Natural killer cell (primary cell): ENCODE results near the gene CAPZA3. TPM values are rescaled to one million over a fixed set of nuclear protein-coding genes. Genes with fewer than 3 reads are reported as not detected.
"Not testable (repeated sequence)": the region's sequence is repeated elsewhere in the genome, so short reads cannot be mapped to it uniquely, and the experiment has no call there.

Experiments
- ATAC-seq, 3 donors: fragments of 150-1000 bp in 2 of 3; fragments of 200-7000 bp in 1 of 3; cut with Tn5 transposase; 1 replicate in 1 of 3; 2 replicates in 2 of 3; pipeline ENCODE4 v1.10.0; 2021; ENCODE audit warnings: mild to moderate bottlenecking in 2 of 3, moderate library complexity in 2 of 3
- DNase-seq, 2 donors: peaks; one replicate each; pipeline versions ENCODE4 v3.0.0 to v3.0.0-alpha.2; 2013 to 2021; ENCODE audit warnings: mixed read lengths in 1 of 2
- H3K27ac ChIP-seq: one replicate; pipeline ENCODE4 v1.5.1; 2013; ENCODE audit warnings: mild to moderate bottlenecking, low read length
- H3K27me3 ChIP-seq: one replicate; pipeline ENCODE4 v1.6.1; 2013; ENCODE audit warnings: low read length; ENCODE audit not compliant: control insufficient read depth, insufficient read depth
- H3K36me3 ChIP-seq: one replicate; pipeline ENCODE4 v1.6.1; 2013; ENCODE audit warnings: low read length; ENCODE audit not compliant: control insufficient read depth, insufficient read depth
- H3K4me1 ChIP-seq: one replicate; pipeline ENCODE4 v1.6.1; 2013; ENCODE audit warnings: low read length; ENCODE audit not compliant: control insufficient read depth, insufficient read depth
- H3K4me3 ChIP-seq: one replicate; pipeline ENCODE4 v1.5.1; 2013; ENCODE audit warnings: low read length
- H3K9me3 ChIP-seq: one replicate; pipeline ENCODE4 v1.6.1; 2013; ENCODE audit warnings: low read length; ENCODE audit not compliant: control insufficient read depth, insufficient read depth
- H3K27ac Mint-ChIP-seq, 2 donors: one replicate each; pipeline ENCODE4 v1.8.0; 2022; ENCODE audit warnings: mild to moderate bottlenecking in 2 of 2, mixed read lengths in 2 of 2, moderate library complexity in 1 of 2
- H3K27me3 Mint-ChIP-seq, 2 donors: one replicate each; pipeline ENCODE4 v1.8.0; 2022; ENCODE audit warnings: low read depth in 2 of 2, mixed read lengths in 2 of 2
- H3K36me3 Mint-ChIP-seq: one replicate; pipeline ENCODE4 v1.8.0; 2022; ENCODE audit warnings: mixed read lengths
- H3K4me1 Mint-ChIP-seq, 2 donors: one replicate each; pipeline ENCODE4 v1.8.0; 2022; ENCODE audit warnings: mixed read lengths in 2 of 2
- H3K4me3 Mint-ChIP-seq: one replicate; pipeline ENCODE4 v1.8.0; 2022; ENCODE audit warnings: mild to moderate bottlenecking, moderate library complexity, mixed read lengths
- H3K9me3 Mint-ChIP-seq, 2 donors: one replicate each; pipeline ENCODE4 v1.8.0; 2022; ENCODE audit warnings: mixed read lengths in 2 of 2
- CTCF ChIP-seq: fragments of 200-600 bp; IDR thresholded peaks from one replicate; pipeline ENCODE4 v1.8.0; 2022; ENCODE audit warnings: antibody characterized with exemption
- WGBS: methylation state at CpG from one replicate; pipeline ENCODE4 v1.1.7; 2013; ENCODE audit warnings: missing lambda C conversion rate; ENCODE audit not compliant: insufficient coverage; 5-methylcytosine and 5-hydroxymethylcytosine counted together
- intact Hi-C: fragments of 100-400 bp; cut with micrococcal nuclease; formaldehyde crosslinking; loops from one replicate; pipeline ENCODE4 v1.14.2; 2022
- total RNA-seq, 4 donors: library from RNA; stranded (reverse); fragments of 120-200 nt in 1 of 4; gene quantifications; one replicate each; pipeline versions ENCODE4 v1.2.3 to v1.2.4, GENCODE V29; 2013 to 2022

CAPZA3 gene
- not detected for total RNA-seq
- not detected for total RNA-seq (2013)

GRCh38 chr12:18737819-18738218 is at the start of gene CAPZA3, which contains the start of gene PLCZ1:
TSS of gene CAPZA3 (plus strand) at chr12:18738119. CDS start at chr12:18738269, 150 bp downstream.
TSS of gene PLCZ1 (minus strand) at chr12:18738012. CDS start at chr12:18737371, 641 bp downstream.
- H3K4me1 Mint-ChIP-seq, result no peaks in the 10 kb centered on the region
- H3K27me3 ChIP-seq, result no peaks in the 10 kb centered on the region
- no peaks in the 10 kb centered on the region for H3K27me3 Mint-ChIP-seq
- H3K27ac ChIP-seq, result no peak within 1 kb of the TSS
- no peak within 1 kb of the TSS for H3K4me3 ChIP-seq
- H3K9me3 Mint-ChIP-seq, result peaks cover 5 to 10% of the 10 kb centered on the region in 2 donors
- H3K4me1 ChIP-seq, result no peaks in the 10 kb centered on the region
- no peak within 1 kb of the TSS for H3K4me3 Mint-ChIP-seq
- DNase-seq, result no peak
- H3K36me3 ChIP-seq, result no peaks in the 10 kb centered on the region
- no peaks in the 10 kb centered on the region for H3K36me3 Mint-ChIP-seq
- no peak for ATAC-seq
- H3K9me3 ChIP-seq, result peaks cover 5% of the 10 kb centered on the region
- intact Hi-C loops, result no loop called here
- no peak for TF ChIP-seq CTCF
- no peak within 1 kb of the TSS for H3K27ac Mint-ChIP-seq
- 68% methylated on average over 2 of the region's 2 CpGs for whole genome bisulfite sequencing

GRCh38 chr12:18689771-18690170 is 48.1 kb upstream of the CAPZA3 start:
- Mint-ChIP-seq H3K4me3 (no peak overlapping the region), H3K27me3 (no peaks in the 10 kb centered on the region), H3K9me3 (peaks cover 21 to 24% of the 10 kb centered on the region in 2 donors), H3K36me3 (no peaks in the 10 kb centered on the region), H3K4me1 (no peaks in the 10 kb centered on the region), H3K27ac (no peak overlapping the region)
- Histone ChIP-seq H3K36me3 (no peaks in the 10 kb centered on the region), H3K27ac (no peak overlapping the region), H3K4me1 (no peaks in the 10 kb centered on the region), H3K27me3 (no peaks in the 10 kb centered on the region), H3K4me3 (no peak overlapping the region), H3K9me3 (no peaks in the 10 kb centered on the region)
- intact Hi-C loops, result no loop called here
- WGBS, result 78% methylated on average over 3 of the region's 3 CpGs
- DNase-seq (no peak), ATAC-seq (no peak)
- no peak for TF ChIP-seq CTCF

GRCh38 chr12:18690653-18691052 is 47.3 kb upstream of the CAPZA3 start:
- H3K36me3 ChIP-seq, result no peaks in the 10 kb centered on the region
- H3K9me3 Mint-ChIP-seq, result peaks cover 19 to 25% of the 10 kb centered on the region in 2 donors
- TF ChIP-seq CTCF, result no peak

GRCh38 chr12:18693986-18694385 is 43.9 kb upstream of the CAPZA3 start:
- H3K9me3 ChIP-seq, intact Hi-C loops, DNase-seq, H3K4me1 ChIP-seq, H3K4me1 Mint-ChIP-seq, H3K27ac Mint-ChIP-seq, H3K27me3 ChIP-seq, H3K4me3 ChIP-seq, ATAC-seq, H3K27me3 Mint-ChIP-seq, H3K36me3 ChIP-seq, H3K4me3 Mint-ChIP-seq, H3K36me3 Mint-ChIP-seq, H3K27ac ChIP-seq: not testable (repeated sequence)
- H3K9me3 Mint-ChIP-seq, result peaks cover 17 to 26% of the 10 kb centered on the region in 2 donors
- WGBS, result 95% methylated on average over 2 of the region's 5 CpGs

More at GRCh38 chr12:18690653-18691052, 47.3 kb upstream of the CAPZA3 start:
- no peak overlapping the region for H3K27ac Mint-ChIP-seq
- 95% methylated on average over 4 of the region's 4 CpGs for WGBS
- H3K4me1 Mint-ChIP-seq, result no peaks in the 10 kb centered on the region
- Histone ChIP-seq H3K27ac (no peak overlapping the region), H3K9me3 (no peaks in the 10 kb centered on the region), H3K4me1 (no peaks in the 10 kb centered on the region), H3K4me3 (no peak overlapping the region), H3K27me3 (no peaks in the 10 kb centered on the region)
- DNase-seq (no peak), ATAC-seq (no peak)
- H3K36me3 Mint-ChIP-seq, result no peaks in the 10 kb centered on the region
- intact Hi-C loops, result no loop called here
- no peaks in the 10 kb centered on the region for H3K27me3 Mint-ChIP-seq
- H3K4me3 Mint-ChIP-seq, result no peak overlapping the region
